Stimulated activated CD4-positive, alpha-beta T cell treated with anti-CD3 and anti-CD28 coated beads, Interleukin-4, amount 100 ng/mL, for 4 hours (primary cell): ENCODE results near the gene ATP2C2.
"Not testable (repeated sequence)": the region's sequence is repeated elsewhere in the genome, so short reads cannot be mapped to it uniquely, and the experiment has no call there.

Experiments
- DNase-seq, 2 experiments: peaks; one replicate each; pipeline ENCODE4 v3.0.0-alpha.2; 2020

ATP2C2 gene

DNA sequence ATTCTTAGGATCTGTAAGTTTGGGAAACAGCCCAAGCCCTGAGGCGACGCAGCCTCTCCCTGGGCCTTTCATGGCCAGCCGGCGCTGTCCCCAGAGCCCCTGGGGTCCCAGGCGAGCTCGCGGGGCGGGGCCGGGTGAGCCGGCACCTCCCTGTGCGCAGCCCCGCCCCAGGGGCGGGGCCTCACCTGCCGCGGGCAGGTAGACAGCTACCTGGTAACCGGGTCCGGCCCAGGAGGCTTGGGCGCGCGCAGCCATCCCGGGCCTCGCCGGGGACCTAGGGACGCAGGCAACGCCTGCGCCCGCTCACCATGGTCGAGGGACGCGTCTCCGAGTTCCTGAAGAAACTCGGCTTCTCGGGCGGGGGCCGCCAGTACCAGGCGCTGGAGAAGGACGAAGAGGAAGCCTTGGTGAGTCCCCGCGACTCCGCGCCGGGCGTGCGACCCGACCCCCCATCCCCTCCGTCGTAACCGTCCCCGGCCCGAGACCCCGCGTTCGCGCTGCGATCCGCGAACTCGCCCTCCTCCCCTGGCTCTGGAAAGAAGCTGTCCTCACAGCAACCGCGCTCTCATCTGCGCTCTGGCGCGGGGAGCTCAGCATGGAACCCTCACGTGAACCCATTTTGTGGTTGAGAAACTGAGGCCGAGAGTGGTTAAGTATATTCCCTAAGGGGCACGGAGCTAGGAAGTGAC is at the start of gene ATP2C2:
Gene ATP2C2 (plus strand): TSS at position 231 of the 689 bp plus-strand sequence. CDS start 78 bp downstream, at position 309.
- no peak for DNase-seq

GRCh38 chr16:84319146-84319760 is 49.1 kb upstream of the ATP2C2 start:
- no peak for DNase-seq

DNA sequence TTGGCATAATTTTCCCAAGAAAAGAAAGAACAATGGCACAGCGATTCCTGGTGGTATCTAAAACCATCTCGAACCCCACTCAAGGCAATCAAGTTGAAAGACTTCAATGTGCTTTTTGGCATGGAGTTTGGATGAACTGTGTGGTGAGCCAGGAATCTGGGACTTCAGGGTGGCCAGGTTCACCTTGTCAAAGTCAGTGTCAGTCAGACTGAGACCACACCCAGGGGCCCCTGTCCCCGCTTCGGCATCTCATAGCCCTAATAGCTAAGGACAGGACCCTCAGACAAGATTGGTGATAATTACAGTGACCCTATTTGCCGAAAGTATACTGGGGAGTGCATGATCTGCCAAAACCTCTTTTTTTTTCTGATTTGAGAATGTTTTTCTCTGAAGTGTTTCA is 47.8 kb upstream of the ATP2C2 start:
- DNase-seq = no peak

- no peak for DNase-seq
Observed at GRCh38 chr16:84321932-84322331, 46.4 kb upstream of the ATP2C2 start.

- DNase-seq = no peak
Observed at GRCh38 chr16:84322749-84323148, 45.6 kb upstream of the ATP2C2 start.

DNA sequence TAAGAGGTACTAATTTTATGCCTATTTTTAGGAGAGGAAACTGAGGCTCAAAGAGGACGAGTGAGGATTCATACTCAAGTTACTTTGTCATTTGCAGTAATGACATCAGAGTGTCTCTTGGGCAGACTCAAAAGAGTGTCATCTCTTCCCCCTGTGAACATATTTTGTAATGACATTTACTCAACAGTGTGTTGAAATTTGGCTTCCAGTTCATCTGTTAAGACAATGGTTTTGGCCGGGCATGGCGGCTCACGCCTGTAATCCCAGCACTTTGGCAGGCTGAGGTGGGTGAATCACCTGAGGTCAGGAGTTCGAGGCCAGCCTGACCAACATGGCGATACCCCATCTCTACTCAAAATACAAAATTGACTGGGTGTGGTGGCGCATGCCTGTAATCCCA is 44.7 kb upstream of the ATP2C2 start:
- DNase-seq = no peak

GRCh38 chr16:84324434-84325262 is 43.7 kb upstream of the ATP2C2 start:
- DNase-seq = no peak

DNA sequence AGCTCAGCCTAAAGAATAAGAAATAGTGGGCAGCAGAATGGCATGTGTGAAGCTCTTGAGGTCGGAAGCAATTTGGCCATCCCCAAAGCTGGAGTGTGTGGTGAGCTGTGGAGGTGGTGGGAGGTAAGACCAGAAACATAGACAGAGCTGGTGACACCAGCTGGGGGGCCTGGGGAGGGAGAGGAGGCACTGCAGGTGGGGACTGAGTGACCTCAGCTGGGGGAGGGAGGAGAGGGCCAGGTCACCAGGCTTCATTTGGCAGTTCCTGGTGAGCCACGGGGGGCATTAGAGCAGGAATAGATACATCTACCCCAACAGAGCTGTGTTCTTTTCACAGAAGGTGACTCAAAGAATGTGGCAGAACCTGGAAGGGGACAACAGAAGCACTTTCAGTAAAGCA is 41.8 kb upstream of the ATP2C2 start:
- DNase-seq = no peak

DNA sequence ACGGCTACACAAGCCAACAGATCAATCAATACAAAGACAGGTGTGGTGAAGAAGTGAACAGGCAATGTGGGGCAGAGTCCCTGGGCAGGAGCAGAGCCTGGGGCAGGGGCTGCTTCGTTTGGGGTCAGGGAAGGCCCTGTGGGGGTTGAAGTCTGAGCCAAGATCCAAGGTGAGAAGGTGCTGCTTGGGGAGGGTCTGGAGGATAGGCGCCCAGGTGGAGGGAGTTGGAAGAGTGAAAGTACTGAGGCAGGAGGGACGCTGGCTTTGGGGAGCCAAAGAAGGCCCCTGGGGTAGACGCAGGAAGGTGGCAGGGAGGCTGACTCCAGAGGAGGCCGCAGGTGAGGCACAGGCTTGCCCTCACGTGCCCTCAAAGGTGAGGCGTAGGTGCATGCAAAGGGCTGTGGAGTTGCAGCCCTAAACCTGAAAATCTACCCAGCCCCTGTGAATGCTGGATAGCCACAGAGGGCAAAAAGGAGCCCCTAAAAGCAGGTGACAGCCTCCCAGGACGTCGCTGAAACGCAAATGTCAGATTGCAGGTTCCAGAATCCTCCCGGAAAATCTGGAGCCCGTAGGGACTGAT is 40.3 kb upstream of the ATP2C2 start:
- no peak for DNase-seq

DNA sequence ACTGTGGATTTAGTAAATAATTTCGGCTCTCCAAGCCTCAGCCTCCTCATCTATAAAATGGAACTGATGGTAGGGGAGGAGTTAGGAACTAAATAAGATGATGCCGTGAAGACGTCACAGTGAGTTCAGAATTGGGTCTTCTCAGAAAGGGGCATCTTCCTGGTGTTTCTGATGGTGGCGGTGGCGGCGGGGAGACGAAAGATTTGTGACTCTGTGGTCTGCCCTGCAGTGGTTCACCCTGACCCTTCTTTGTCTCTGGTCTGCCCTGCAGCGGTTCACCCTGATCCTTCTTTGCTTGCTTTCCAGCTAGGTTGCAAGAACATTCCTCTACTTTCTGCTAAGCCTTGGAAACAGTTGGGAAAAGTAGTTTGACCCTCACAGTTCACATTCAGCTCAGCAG is 39.3 kb upstream of the ATP2C2 start:
- DNase-seq = no peak

DNA sequence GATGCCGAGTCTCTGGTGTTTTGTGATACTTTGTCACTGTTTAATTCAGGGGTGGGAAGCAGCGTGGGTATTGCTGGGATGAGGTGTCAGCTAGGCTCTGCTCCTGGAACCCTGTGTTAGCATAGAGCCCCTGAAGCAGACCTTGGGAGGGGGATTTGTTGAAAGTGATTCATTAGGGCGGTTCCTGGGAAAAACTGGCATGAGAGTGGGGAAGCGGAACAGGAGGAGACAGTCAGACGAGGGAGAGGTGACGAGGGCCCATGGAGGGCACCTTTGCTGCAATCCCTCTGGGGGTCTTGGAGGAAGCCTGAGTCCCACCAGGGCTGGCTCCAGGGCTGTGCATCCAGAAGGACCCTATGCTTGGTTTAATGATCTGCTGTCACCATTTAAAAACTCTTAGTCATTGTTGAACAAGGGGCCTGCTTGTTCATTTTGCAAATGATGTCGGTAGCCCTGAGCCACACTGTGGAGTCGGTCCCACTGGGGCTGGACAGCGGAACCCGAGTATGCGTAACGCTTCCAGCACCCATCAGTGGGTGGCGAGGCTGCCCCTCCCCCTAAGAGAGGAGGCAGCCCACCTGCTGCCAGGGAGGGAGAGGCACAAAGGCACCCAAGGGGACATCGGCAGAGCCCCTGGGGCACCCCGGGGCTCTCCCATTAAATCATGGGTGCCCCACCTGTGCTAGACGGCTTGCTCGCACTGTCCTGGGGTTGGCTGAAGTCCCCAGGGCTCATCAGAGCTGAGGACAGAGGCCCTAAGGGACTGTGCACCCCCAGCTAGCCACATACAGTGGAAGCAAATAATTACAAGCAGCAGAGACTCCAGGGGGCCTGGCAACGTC is 38.3 kb upstream of the ATP2C2 start:
- no peak for DNase-seq

- no peak for DNase-seq
Observed at GRCh38 chr16:84330685-84331050, 37.7 kb upstream of the ATP2C2 start.

DNA sequence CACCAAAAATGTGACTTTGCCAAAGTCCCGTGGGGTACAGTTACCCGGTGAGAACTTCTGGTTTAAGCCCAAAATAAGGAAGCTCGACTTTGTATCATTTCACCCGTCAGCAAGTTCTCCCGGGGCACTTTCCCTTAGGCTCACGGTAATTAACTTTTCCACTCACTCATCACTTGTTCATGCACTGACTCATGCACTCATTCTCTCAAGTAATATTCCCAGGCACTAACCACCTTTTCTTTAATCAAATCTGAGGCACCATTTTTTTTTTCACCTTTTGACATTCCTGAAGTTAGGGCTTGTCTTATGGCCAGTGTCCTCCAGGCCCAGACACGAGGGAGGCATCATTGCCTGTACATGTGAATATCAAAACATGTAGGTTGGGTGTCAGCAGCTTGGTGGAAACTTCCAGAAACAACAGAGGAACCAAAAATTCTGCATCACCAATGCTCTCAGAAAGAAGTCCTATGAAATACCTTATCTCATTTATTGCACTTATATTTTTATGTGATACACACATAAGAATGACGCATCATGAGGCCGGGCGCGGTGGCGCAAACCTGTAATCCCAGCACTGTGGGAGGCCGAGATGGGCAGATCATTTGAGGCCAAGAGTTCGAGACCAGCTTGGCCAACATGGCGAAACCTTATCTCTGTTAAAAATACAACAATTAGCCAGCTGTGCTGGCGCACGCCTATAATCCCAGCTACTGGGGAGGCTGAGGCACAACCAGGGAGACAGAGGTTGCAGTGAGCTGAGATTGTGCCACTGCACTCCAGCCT is 36.1 kb upstream of the ATP2C2 start:
- DNase-seq = no peak

DNA sequence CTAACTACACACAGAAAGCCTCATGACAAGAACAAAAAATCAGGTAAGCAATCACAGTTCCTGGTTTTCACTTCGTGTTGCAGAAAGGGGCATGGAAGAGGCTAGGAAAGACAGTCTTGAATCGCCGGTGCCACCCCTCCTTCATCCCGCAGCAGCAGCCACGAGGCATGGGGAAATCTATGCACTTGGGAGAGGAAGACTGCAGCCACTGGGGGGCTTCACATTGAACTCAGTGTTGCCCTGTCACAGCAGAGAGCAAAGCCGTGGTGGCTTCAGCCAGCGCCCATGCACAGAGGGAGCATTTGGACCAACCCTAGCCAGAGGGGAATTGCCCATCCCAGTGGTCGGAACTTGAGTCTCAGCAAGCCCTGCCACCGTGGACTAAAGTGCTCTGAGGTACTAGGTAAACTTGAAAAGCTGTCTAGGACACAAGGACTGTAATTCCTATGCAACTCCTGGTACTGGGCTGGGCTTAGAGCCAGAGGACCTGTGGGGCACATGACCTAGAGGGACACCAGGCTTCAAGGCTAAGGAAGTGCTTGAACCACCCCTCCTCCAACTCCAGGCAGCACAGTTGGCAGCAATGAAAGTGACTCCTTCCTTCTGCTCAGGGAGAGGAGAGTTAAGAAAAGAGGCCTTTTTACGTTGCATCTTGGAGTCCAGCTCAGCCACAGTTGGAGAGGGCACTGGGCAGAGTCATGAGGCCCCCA is 35.2 kb upstream of the ATP2C2 start:
- DNase-seq = no peak

GRCh38 chr16:84334058-84334457 is 34.3 kb upstream of the ATP2C2 start:
- DNase-seq = no peak

- DNase-seq = no peak
Observed at GRCh38 chr16:84334482-84334881, 33.9 kb upstream of the ATP2C2 start.

DNA sequence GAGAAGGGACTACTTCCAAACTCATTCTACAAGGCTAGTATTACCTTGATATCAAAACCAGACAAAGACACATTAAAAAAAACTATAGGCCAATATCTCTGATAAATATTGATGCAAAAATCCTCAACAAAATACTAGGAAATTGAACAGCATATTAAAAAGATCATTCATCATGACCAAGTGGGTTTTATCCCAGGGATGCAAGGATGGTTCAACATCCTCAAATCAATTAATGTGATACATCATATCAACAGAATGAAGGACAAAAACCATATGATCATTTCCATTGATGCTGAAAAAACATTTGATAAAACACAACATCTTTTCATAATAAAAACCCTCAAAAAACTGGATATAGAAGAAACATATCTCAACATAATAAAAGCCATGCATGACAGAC is 31.1 kb upstream of the ATP2C2 start:
- DNase-seq = not testable (repeated sequence)

DNA sequence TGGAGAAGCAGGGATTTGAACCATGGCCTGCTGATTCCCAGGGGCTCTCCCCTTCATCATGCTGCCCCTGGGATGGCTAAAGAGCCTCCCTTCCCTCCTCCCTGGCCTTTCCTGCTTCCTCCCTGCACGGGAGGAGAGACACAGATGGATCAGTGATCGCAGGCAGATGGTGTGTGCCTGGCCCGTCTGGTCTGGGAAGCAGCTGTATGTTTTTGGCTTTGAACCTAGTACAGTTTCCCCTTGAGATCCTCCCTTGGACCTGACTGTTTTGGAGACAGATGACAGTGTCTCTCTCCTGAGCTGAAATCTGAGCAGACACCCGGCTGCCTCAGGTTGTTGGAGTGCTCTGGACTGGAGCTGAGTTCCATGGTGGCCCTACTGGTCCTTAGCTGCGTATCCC is 29.0 kb upstream of the ATP2C2 start:
- no peak for DNase-seq

- no peak for DNase-seq
Observed at GRCh38 chr16:84339766-84340165, 28.6 kb upstream of the ATP2C2 start.

- no peak for DNase-seq
Observed at GRCh38 chr16:84340325-84341040, 27.9 kb upstream of the ATP2C2 start.
